Panc1 (cell line): ENCODE measurements around the gene PCCA.

Source experiments
- POLR2AphosphoS5 ChIP-seq: IDR thresholded peaks from 2 replicates; pipeline ENCODE4 v1.6.1; 2012; ENCODE audit warnings: mild to moderate bottlenecking, low read depth, low read length, moderate library complexity
- SIN3A ChIP-seq: IDR thresholded peaks from 2 replicates; pipeline ENCODE4 v1.6.1; 2012; ENCODE audit warnings: low read depth, mild to moderate bottlenecking, low read length, moderate library complexity, borderline replicate concordance; ENCODE audit not compliant: insufficient read depth
- TF ChIP-seq, protein P1 (sequence below): fragments of 450-650 bp; IDR thresholded peaks from 2 replicates; pipeline ENCODE4 v1.5.1; 2017; ENCODE audit warnings: mild to moderate bottlenecking
- TF ChIP-seq, protein P2 (sequence below), 2 experiments: IDR thresholded peaks; 2 replicates each; pipeline ENCODE4 v1.6.1; 2011 to 2012; ENCODE audit warnings: low read depth in 2 of 2, control low read depth in 1 of 2, low read length in 1 of 2, mild to moderate bottlenecking in 1 of 2, moderate library complexity in 1 of 2; ENCODE audit not compliant: insufficient read depth in 1 of 2

DNA sequence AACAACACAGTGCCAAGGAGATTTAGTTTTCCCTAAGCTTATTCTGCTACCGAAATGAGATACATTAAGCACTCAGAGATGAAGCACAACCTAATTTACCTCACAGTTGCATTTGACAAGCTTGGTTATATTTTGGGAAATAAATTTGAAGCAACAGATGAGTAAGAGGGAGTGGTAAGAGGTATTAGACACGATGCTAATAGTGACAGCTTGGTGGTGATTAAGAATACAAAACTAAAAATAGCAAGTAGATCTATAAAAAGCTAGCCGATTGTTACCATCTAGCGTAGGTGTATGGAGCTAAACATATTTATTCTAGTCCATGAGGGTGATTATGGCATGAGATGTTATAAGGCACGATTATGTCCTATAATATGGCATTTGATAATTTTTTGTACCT, 208.5 kb downstream of the PCCA start:
- TF ChIP-seq, protein P1, sequence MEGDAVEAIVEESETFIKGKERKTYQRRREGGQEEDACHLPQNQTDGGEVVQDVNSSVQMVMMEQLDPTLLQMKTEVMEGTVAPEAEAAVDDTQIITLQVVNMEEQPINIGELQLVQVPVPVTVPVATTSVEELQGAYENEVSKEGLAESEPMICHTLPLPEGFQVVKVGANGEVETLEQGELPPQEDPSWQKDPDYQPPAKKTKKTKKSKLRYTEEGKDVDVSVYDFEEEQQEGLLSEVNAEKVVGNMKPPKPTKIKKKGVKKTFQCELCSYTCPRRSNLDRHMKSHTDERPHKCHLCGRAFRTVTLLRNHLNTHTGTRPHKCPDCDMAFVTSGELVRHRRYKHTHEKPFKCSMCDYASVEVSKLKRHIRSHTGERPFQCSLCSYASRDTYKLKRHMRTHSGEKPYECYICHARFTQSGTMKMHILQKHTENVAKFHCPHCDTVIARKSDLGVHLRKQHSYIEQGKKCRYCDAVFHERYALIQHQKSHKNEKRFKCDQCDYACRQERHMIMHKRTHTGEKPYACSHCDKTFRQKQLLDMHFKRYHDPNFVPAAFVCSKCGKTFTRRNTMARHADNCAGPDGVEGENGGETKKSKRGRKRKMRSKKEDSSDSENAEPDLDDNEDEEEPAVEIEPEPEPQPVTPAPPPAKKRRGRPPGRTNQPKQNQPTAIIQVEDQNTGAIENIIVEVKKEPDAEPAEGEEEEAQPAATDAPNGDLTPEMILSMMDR = no peak
- TF ChIP-seq POLR2AphosphoS5 (no peak), SIN3A (no peak)
- TF ChIP-seq, protein P2, sequence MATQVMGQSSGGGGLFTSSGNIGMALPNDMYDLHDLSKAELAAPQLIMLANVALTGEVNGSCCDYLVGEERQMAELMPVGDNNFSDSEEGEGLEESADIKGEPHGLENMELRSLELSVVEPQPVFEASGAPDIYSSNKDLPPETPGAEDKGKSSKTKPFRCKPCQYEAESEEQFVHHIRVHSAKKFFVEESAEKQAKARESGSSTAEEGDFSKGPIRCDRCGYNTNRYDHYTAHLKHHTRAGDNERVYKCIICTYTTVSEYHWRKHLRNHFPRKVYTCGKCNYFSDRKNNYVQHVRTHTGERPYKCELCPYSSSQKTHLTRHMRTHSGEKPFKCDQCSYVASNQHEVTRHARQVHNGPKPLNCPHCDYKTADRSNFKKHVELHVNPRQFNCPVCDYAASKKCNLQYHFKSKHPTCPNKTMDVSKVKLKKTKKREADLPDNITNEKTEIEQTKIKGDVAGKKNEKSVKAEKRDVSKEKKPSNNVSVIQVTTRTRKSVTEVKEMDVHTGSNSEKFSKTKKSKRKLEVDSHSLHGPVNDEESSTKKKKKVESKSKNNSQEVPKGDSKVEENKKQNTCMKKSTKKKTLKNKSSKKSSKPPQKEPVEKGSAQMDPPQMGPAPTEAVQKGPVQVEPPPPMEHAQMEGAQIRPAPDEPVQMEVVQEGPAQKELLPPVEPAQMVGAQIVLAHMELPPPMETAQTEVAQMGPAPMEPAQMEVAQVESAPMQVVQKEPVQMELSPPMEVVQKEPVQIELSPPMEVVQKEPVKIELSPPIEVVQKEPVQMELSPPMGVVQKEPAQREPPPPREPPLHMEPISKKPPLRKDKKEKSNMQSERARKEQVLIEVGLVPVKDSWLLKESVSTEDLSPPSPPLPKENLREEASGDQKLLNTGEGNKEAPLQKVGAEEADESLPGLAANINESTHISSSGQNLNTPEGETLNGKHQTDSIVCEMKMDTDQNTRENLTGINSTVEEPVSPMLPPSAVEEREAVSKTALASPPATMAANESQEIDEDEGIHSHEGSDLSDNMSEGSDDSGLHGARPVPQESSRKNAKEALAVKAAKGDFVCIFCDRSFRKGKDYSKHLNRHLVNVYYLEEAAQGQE (IDR thresholded peaks at IDR 0.05; ENCODE audit: insufficient read depth in 1 of 2, low read depth in 2 of 2, low read length in 1 of 2) = no peak
